Trophoblast cell (in vitro differentiated cells and primary cell): Measurements from ENCODE around the gene AGT.
"Not testable (repeated sequence)": the region's sequence is repeated elsewhere in the genome, so short reads cannot be mapped to it uniquely, and the experiment has no call there.

Experiments
- DNase-seq, 2 donors: peaks; one replicate each; pipeline ENCODE4 v3.0.0-alpha.2; 2016
- H2AFZ ChIP-seq: 2 replicates; pipeline ENCODE4 v1.6.1; 2013; ENCODE audit warnings: low read length, moderate library complexity, mild to moderate bottlenecking; ENCODE audit not compliant: insufficient read depth, poor library complexity
- H2AK5ac ChIP-seq: 2 replicates; pipeline ENCODE4 v1.6.1; 2013; ENCODE audit warnings: mild to moderate bottlenecking, low read length
- H2BK120ac ChIP-seq: 2 replicates; pipeline ENCODE4 v1.6.1; 2013; ENCODE audit warnings: low read length, mild to moderate bottlenecking, moderate library complexity; ENCODE audit not compliant: insufficient read depth, poor library complexity
- H2BK12ac ChIP-seq: 2 replicates; pipeline ENCODE4 v1.6.1; 2013; ENCODE audit warnings: mild to moderate bottlenecking, low read length, moderate library complexity
- H2BK5ac ChIP-seq: 2 replicates; pipeline ENCODE4 v1.6.1; 2013; ENCODE audit warnings: low read length, low read depth, moderate library complexity, mild to moderate bottlenecking; ENCODE audit not compliant: poor library complexity
- H3K14ac ChIP-seq: 2 replicates; pipeline ENCODE4 v1.6.1; 2013; ENCODE audit warnings: mild to moderate bottlenecking, low read length
- H3K18ac ChIP-seq: 2 replicates; pipeline ENCODE4 v1.6.1; 2013; ENCODE audit warnings: mild to moderate bottlenecking, low read length
- H3K23ac ChIP-seq: 2 replicates; pipeline ENCODE4 v1.6.1; 2013; ENCODE audit warnings: low read length
- H3K27ac ChIP-seq: 2 replicates; pipeline ENCODE4 v1.5.1; 2013; ENCODE audit warnings: low read depth, mild to moderate bottlenecking, inconsistent platforms, low read length, moderate library complexity
- H3K27me3 ChIP-seq: 2 replicates; pipeline ENCODE4 v1.6.1; 2013; ENCODE audit warnings: inconsistent platforms, mild to moderate bottlenecking, low read length, moderate library complexity; ENCODE audit not compliant: insufficient read depth
- H3K36me3 ChIP-seq, 2 experiments: 1 replicate in 1 of 2; 2 replicates in 1 of 2; pipeline ENCODE4 v1.6.1; 2013; ENCODE audit warnings: low read length in 2 of 2, mild to moderate bottlenecking in 2 of 2, moderate library complexity in 1 of 2; ENCODE audit not compliant: insufficient read depth in 2 of 2, control insufficient read depth in 1 of 2
- H3K4ac ChIP-seq: 2 replicates; pipeline ENCODE4 v1.6.1; 2013; ENCODE audit warnings: low read depth, mild to moderate bottlenecking, low read length, moderate library complexity
- H3K4me1 ChIP-seq, 2 experiments: 1 replicate in 1 of 2; 2 replicates in 1 of 2; pipeline ENCODE4 v1.6.1; 2013; ENCODE audit warnings: low read length in 2 of 2, mild to moderate bottlenecking in 2 of 2, moderate library complexity in 1 of 2; ENCODE audit not compliant: insufficient read depth in 2 of 2, control insufficient read depth in 1 of 2
- H3K4me2 ChIP-seq: 2 replicates; pipeline ENCODE4 v1.6.1; 2013; ENCODE audit warnings: inconsistent platforms, mild to moderate bottlenecking, low read length, moderate library complexity
- H3K4me3 ChIP-seq: 2 replicates; pipeline ENCODE4 v1.5.1; 2013; ENCODE audit warnings: mild to moderate bottlenecking, low read depth, low read length, inconsistent platforms
- H3K79me1 ChIP-seq: one replicate; pipeline ENCODE4 v1.6.1; 2013; ENCODE audit warnings: low read length
- H3K79me2 ChIP-seq: 2 replicates; pipeline ENCODE4 v1.6.1; 2013; ENCODE audit warnings: low read length, mild to moderate bottlenecking; ENCODE audit not compliant: control insufficient read depth, insufficient read depth, poor library complexity
- H3K9ac ChIP-seq: 2 replicates; pipeline ENCODE4 v1.6.1; 2013; ENCODE audit warnings: mild to moderate bottlenecking, low read length
- H3K9me3 ChIP-seq: 2 replicates; pipeline ENCODE4 v1.6.1; 2013; ENCODE audit warnings: low read depth, mild to moderate bottlenecking, control low read depth, inconsistent platforms, low read length; ENCODE audit not compliant: insufficient read depth
- H4K12ac ChIP-seq: 2 replicates; pipeline ENCODE4 v1.6.1; 2013; ENCODE audit warnings: low read depth, mild to moderate bottlenecking, low read length, moderate library complexity
- H4K8ac ChIP-seq: 2 replicates; pipeline ENCODE4 v1.6.1; 2013; ENCODE audit warnings: low read depth, mild to moderate bottlenecking, low read length, moderate library complexity
- H4K91ac ChIP-seq: one replicate; pipeline ENCODE4 v1.6.1; 2013; ENCODE audit warnings: low read depth, mild to moderate bottlenecking, low read length, moderate library complexity
- WGBS: extraction: QIAGEN DNeasy Blood & Tissue Kit; methylation state at CpG from one replicate; pipeline ENCODE4 v1.1.7; 2013; ENCODE audit warnings: missing lambda C conversion rate; ENCODE audit not compliant: insufficient read length, insufficient coverage; ENCODE audit errors: extremely low coverage; 5-methylcytosine and 5-hydroxymethylcytosine counted together

Gene AGT

DNA sequence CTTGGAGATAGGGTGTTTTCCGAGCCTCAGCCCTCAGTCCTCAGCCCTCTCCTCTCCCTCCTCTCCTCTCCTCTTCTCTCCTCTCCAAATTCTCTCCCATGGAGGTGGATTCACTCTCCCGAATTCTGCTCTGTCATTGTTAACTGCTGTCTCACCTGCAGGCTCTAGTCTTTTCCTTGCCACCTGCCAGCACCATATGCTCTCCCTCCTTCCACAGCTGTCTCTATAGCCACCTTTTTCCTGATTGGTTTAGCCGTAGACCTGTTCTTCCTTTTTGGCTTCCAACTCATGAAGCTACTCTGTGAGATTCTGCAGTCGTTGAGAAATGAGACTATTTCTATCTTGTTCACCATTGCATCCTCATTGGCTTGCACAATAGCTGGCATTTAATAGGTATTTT lies 51.9 kb downstream of the AGT start:
- Histone ChIP-seq H3K36me3 (peaks cover 1 to 15% of the 10 kb centered on the region in 2 experiments), H4K8ac (no peak overlapping the region), H3K23ac (no peak overlapping the region), H3K79me2 (no peaks in the 10 kb centered on the region), H3K4me3 (no peak overlapping the region), H3K18ac (no peak overlapping the region), H2AK5ac (no peak overlapping the region), H3K4ac (no peak overlapping the region), H2BK120ac (no peak overlapping the region), H2BK12ac (no peak overlapping the region), H2AFZ (no peak overlapping the region), H3K4me1 (no peaks in the 10 kb centered on the region), H4K91ac (no peak overlapping the region), H3K79me1 (no peaks in the 10 kb centered on the region), H4K12ac (no peak overlapping the region), H3K27ac (no peak overlapping the region), H3K9me3 (no peaks in the 10 kb centered on the region), H3K14ac (no peak overlapping the region), H2BK5ac (no peak overlapping the region), H3K27me3 (no peaks in the 10 kb centered on the region), H3K9ac (no peak overlapping the region), H3K4me2 (no peak overlapping the region)
- no CpG with 5 or more reads among the region's 4 CpGs for WGBS
- DNase-seq = no peak

DNA sequence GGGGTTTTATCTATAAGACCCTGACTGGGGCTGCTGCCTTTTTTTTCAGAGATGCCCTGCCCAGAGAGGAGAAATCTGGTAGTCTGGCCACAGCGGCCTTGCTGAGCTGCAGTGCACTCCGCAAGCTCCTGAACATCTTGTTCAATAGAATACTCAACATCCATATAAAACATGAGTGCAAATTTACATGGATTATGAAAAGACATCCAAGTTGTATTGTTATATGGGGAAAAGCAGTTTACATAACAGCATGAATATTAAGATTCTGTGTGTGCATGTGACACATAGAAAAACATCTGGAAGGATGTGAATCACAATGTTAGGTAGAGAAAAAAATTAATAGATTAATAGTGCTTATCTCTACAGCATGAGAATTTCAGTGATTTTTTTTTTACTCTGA lies 55.2 kb downstream of the AGT start:
- Histone ChIP-seq H3K79me1 (no peaks in the 10 kb centered on the region), H3K27me3 (no peaks in the 10 kb centered on the region), H2AFZ (no peak overlapping the region), H3K18ac (no peak overlapping the region), H4K8ac (no peak overlapping the region), H2BK120ac (no peak overlapping the region), H3K79me2 (no peaks in the 10 kb centered on the region), H3K9me3 (no peaks in the 10 kb centered on the region), H3K4ac (no peak overlapping the region), H3K9ac (no peak overlapping the region), H4K91ac (no peak overlapping the region), H3K4me3 (no peak overlapping the region), H3K4me1 (no peaks in the 10 kb centered on the region), H3K4me2 (no peak overlapping the region), H2AK5ac (no peak overlapping the region), H4K12ac (no peak overlapping the region), H2BK5ac (no peak overlapping the region), H3K14ac (no peak overlapping the region), H3K27ac (no peak overlapping the region), H3K23ac (no peak overlapping the region), H2BK12ac (no peak overlapping the region), H3K36me3 (peaks cover 0 to 5% of the 10 kb centered on the region in 2 experiments)
- DNase-seq = no peak
- WGBS = no CpG with 5 or more reads among the region's 2 CpGs

GRCh38 chr1:230658103-230658502 lies 55.8 kb downstream of the AGT start:
- not testable (repeated sequence) for H3K23ac ChIP-seq, H2BK12ac ChIP-seq, H3K4ac ChIP-seq, H3K79me1 ChIP-seq, H3K27me3 ChIP-seq, H2BK120ac ChIP-seq, H3K9ac ChIP-seq, H3K4me2 ChIP-seq, H3K9me3 ChIP-seq, H3K79me2 ChIP-seq, H4K8ac ChIP-seq, H4K12ac ChIP-seq, H2AFZ ChIP-seq, H2AK5ac ChIP-seq, H3K14ac ChIP-seq, DNase-seq, H3K36me3 ChIP-seq, H3K18ac ChIP-seq, H4K91ac ChIP-seq, H3K4me1 ChIP-seq, H3K4me3 ChIP-seq, H3K27ac ChIP-seq, H2BK5ac ChIP-seq
- WGBS = no CpG with 5 or more reads among the region's 1 CpG

DNA sequence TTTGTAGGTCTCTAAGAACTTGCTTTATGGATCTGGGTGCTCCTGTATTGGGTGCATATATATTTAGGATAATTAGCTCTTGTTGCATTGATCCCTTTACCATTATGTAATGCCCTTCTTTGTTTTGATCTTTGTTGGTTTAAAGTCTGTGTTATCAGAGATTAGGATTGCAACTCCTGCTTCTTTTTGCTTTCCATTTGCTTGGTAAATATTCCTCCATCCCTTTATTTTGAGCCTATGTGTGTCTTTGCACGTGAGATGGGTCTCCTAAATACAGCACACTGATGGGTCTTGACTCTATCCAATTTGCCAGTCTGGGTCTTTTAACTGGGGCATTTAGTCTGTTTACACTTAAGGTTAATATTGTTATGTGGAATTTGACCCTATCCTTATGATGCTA lies 57.2 kb downstream of the AGT start:
- not testable (repeated sequence) for H2BK5ac ChIP-seq, H3K27ac ChIP-seq, H3K4ac ChIP-seq, H2BK120ac ChIP-seq, H3K79me1 ChIP-seq, H3K4me2 ChIP-seq, H3K9me3 ChIP-seq, H2AFZ ChIP-seq, H3K36me3 ChIP-seq, H3K23ac ChIP-seq, H4K8ac ChIP-seq, H3K27me3 ChIP-seq, H3K14ac ChIP-seq, H3K9ac ChIP-seq, DNase-seq, H3K4me1 ChIP-seq, H2AK5ac ChIP-seq, H3K79me2 ChIP-seq, H3K18ac ChIP-seq, H2BK12ac ChIP-seq, H4K12ac ChIP-seq, H3K4me3 ChIP-seq, H4K91ac ChIP-seq
- WGBS = no CpG with 5 or more reads among the region's 1 CpG
